Esophagus muscularis mucosa (tissue), 4 donors: ENCODE data around the gene SMCO4. TPM values are rescaled to one million over a fixed set of nuclear protein-coding genes. Genes with fewer than 3 reads are reported as not detected.

Source experiments
- DNase-seq: peaks from one replicate; pipeline ENCODE4 v3.0.0-alpha.2; 2017; ENCODE audit errors: extremely low spot score
- H3K27ac ChIP-seq, 4 donors: fragments of 200-600 bp; sonication (generic); replicated peaks in 1 of 4; 1 replicate in 3 of 4; 2 replicates in 1 of 4; pipeline ENCODE4 v1.5.1; 2016 to 2019; ENCODE audit warnings: mild to moderate bottlenecking in 1 of 4
- H3K27me3 ChIP-seq, 4 donors: fragments of 200-600 bp; sonication (generic); one replicate each; pipeline versions ENCODE4 v1.5.1 to v1.6.0; 2016 to 2019
- H3K36me3 ChIP-seq, 4 donors: fragments of 200-600 bp; sonication (generic); one replicate each; pipeline ENCODE4 v1.5.1; 2016 to 2019
- H3K4me1 ChIP-seq, 4 donors: fragments of 200-600 bp; sonication (generic); one replicate each; pipeline ENCODE4 v1.5.1; 2016 to 2019
- H3K4me3 ChIP-seq, 4 donors: fragments of 200-600 bp; sonication (generic); 1 replicate in 2 of 4; 2 replicates in 2 of 4; pipeline ENCODE4 v1.5.1; 2016 to 2019; ENCODE audit warnings: mild to moderate bottlenecking in 4 of 4, moderate library complexity in 1 of 4
- H3K9me3 ChIP-seq, 4 donors: fragments of 200-600 bp; sonication (generic); 1 replicate in 3 of 4; 2 replicates in 1 of 4; pipeline ENCODE4 v1.5.1; 2016 to 2019
- CTCF ChIP-seq, 3 experiments: fragments of 200-600 bp in 2 of 3; fragments of 450-650 bp in 1 of 3; sonication (generic) in 2 of 3; IDR thresholded peaks; one replicate each; pipeline ENCODE4 v1.5.1; 2017 to 2019; ENCODE audit warnings: antibody characterized with exemption in 3 of 3, mild to moderate bottlenecking in 2 of 3, moderate library complexity in 1 of 3
- EP300 ChIP-seq: sonication (generic); formaldehyde crosslinking; IDR thresholded peaks from one replicate; pipeline ENCODE4 v1.6.1; 2017; ENCODE audit warnings: antibody characterized with exemption
- POLR2A ChIP-seq: fragments of 450-650 bp; IDR thresholded peaks from one replicate; pipeline ENCODE4 v1.6.1; 2017; ENCODE audit warnings: antibody characterized with exemption, moderate library complexity, mild to moderate bottlenecking, low read depth
- POLR2AphosphoS5 ChIP-seq, 2 donors: sonication (generic); formaldehyde crosslinking; IDR thresholded peaks; one replicate each; pipeline ENCODE4 v1.6.1; 2017; ENCODE audit warnings: antibody characterized with exemption in 2 of 2
- WGBS: methylation state at CpG from one replicate; pipeline ENCODE4 v1.1.5; 2018; 5-methylcytosine and 5-hydroxymethylcytosine counted together
- intact Hi-C: fragments of 100-400 bp; cut with DNase I; formaldehyde crosslinking; loops from one replicate; pipeline ENCODE4 v1.15.1; 2023
- total RNA-seq, 4 donors: library from RNA; depleted of rRNA; stranded (reverse); fragments of >200 nt; gene quantifications; one replicate each; pipeline versions ENCODE4 v1.1.0 to v1.2.1, GENCODE V29; 2016

SMCO4 gene
- total RNA-seq, 4 donors from 2014 or later = 6.2 to 18.6 (median 10.3) TPM

DNA sequence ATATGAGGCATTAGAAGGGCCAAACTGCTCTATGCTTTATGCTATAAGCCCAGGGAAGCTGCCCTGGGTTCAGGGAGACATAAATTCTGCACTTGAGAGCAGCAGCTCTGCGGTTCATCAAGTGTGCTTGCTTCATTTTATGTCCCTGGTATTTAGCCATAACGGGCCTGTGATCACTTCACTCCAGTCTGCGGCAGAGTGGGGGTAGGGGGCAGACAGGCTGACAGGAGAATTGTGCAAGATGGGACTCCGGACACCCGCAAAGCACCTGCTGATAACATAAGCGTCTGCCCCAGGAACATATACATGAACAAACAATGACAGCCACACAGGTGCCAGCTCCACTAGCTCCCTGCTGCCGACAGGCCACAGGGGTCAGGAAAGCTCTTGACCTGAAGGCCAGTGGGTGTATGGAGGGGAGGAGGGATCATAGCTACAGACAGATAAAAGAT, 56.1 kb downstream of the SMCO4 start:
- no peak overlapping the region for H3K4me3 ChIP-seq
- no peaks in the 10 kb centered on the region for H3K27me3 ChIP-seq
- DNase-seq = peak; percentile 84
- H3K27ac ChIP-seq = no peak overlapping the region
- no peaks in the 10 kb centered on the region for H3K9me3 ChIP-seq
- H3K36me3 ChIP-seq = peaks cover 0 to 15% (median 7%) of the 10 kb centered on the region in 4 donors
- intact Hi-C loops = no loop called here
- 73% methylated on average over 7 of the region's 7 CpGs for WGBS
- TF ChIP-seq POLR2AphosphoS5 (IDR thresholded peaks at IDR 0.05) (no peak), EP300 (no peak), POLR2A (no peak), CTCF (IDR thresholded peaks at IDR 0.05) (no peak)
- peaks cover 0 to 5% (median 0%) of the 10 kb centered on the region in 4 donors for H3K4me1 ChIP-seq

DNA sequence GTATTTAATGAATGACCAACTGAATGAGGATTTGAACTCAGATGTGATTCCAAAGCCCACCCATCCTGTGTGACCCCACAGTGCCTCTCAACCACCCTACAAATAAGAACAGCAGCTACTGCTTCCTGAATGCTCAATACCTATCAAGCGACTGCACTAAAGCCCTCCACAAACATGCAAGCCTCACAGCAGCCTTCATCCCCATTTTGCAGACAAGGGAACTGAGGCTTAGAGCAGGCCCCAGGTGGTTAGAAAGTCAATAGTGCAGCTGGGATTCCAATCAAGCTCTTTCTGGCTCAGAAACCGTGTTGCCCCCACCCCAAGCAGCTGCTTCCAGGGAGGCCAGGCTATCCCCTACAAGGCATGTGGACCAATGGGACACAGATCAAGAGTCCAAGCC, 57.2 kb downstream of the SMCO4 start:
- H3K4me1 ChIP-seq = peaks cover 0 to 3% (median 0%) of the 10 kb centered on the region in 4 donors
- intact Hi-C loops = no loop called here
- TF ChIP-seq CTCF (IDR thresholded peaks at IDR 0.05) = no peak
- TF ChIP-seq POLR2AphosphoS5 (IDR thresholded peaks at IDR 0.05) = no peak
- TF ChIP-seq POLR2A = no peak
- no peak for TF ChIP-seq EP300
- no peak overlapping the region for H3K4me3 ChIP-seq
- 93% methylated on average over 2 of the region's 2 CpGs for WGBS
- H3K9me3 ChIP-seq = no peaks in the 10 kb centered on the region
- peak; percentile 53 for DNase-seq
- H3K27me3 ChIP-seq = no peaks in the 10 kb centered on the region
- H3K27ac ChIP-seq = no peak overlapping the region
- peaks cover 0 to 15% (median 7%) of the 10 kb centered on the region in 4 donors for H3K36me3 ChIP-seq

- no peaks in the 10 kb centered on the region for H3K9me3 ChIP-seq
- peaks cover 0 to 3% (median 0%) of the 10 kb centered on the region in 4 donors for H3K4me1 ChIP-seq
- TF ChIP-seq POLR2AphosphoS5 (IDR thresholded peaks at IDR 0.05) (no peak), EP300 (no peak), CTCF (IDR thresholded peaks at IDR 0.05) (no peak), POLR2A (no peak)
- peak; percentile 34 for DNase-seq
- no peak overlapping the region for H3K4me3 ChIP-seq
- no peak overlapping the region for H3K27ac ChIP-seq
- peaks cover 0 to 11% (median 7%) of the 10 kb centered on the region in 4 donors for H3K36me3 ChIP-seq
- H3K27me3 ChIP-seq = no peaks in the 10 kb centered on the region
- intact Hi-C loops = no loop called here
- 45% methylated on average over 3 of the region's 3 CpGs for WGBS
Observed at GRCh38 chr11:93484716-93485115, 58.5 kb downstream of the SMCO4 start.

- peaks cover 0 to 3% (median 0%) of the 10 kb centered on the region in 4 donors for H3K4me1 ChIP-seq
Observed at GRCh38 chr11:93482556-93482955, 60.6 kb downstream of the SMCO4 start.

More at GRCh38 chr11:93482556-93482955, 60.6 kb downstream of the SMCO4 start:
- peak; percentile 83 for DNase-seq
- no peaks in the 10 kb centered on the region for H3K27me3 ChIP-seq
- intact Hi-C loops = no loop called here
- no peaks in the 10 kb centered on the region for H3K9me3 ChIP-seq
- 70% methylated on average over 10 of the region's 10 CpGs for WGBS
- peaks cover 0 to 10% (median 4%) of the 10 kb centered on the region in 4 donors for H3K36me3 ChIP-seq
- H3K27ac ChIP-seq = no peak overlapping the region
- no peak overlapping the region for H3K4me3 ChIP-seq
- TF ChIP-seq EP300 (no peak), POLR2A (no peak), CTCF (IDR thresholded peaks at IDR 0.05) (no peak), POLR2AphosphoS5 (IDR thresholded peaks at IDR 0.05) (no peak)
